Panc1 (cell line): ENCODE measurements around the gene RABGAP1L.

Experiments used
- TF ChIP-seq, protein P1 (sequence below): fragments of 450-650 bp; IDR thresholded peaks from 2 replicates; pipeline ENCODE4 v1.5.1; 2017; ENCODE audit warnings: mild to moderate bottlenecking
- TF ChIP-seq, protein P2 (sequence below), 2 experiments: IDR thresholded peaks; 2 replicates each; pipeline ENCODE4 v1.6.1; 2011 to 2012; ENCODE audit warnings: low read depth in 2 of 2, control low read depth in 1 of 2, low read length in 1 of 2, mild to moderate bottlenecking in 1 of 2, moderate library complexity in 1 of 2; ENCODE audit not compliant: insufficient read depth in 1 of 2

DNA sequence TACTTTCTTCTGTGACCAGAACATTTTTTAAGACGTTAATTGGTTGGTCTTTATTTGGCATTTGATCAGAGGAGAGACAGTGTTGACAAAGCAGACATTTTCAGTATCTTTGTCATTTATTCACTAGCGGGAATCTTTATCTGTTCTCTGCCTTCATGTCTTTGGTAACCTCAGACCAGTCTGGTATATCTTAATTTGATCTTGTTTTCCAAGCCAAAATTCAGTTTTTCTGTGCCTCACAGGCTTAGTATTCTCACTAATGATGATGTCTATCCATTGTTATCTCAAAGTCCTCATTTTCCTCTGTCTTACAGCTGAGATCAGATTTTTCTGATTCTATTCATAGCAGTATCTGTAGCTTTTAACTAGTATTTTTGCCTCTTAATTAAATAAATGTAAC lies 447.2 kb downstream of the RABGAP1L start:
- TF ChIP-seq, protein P1, sequence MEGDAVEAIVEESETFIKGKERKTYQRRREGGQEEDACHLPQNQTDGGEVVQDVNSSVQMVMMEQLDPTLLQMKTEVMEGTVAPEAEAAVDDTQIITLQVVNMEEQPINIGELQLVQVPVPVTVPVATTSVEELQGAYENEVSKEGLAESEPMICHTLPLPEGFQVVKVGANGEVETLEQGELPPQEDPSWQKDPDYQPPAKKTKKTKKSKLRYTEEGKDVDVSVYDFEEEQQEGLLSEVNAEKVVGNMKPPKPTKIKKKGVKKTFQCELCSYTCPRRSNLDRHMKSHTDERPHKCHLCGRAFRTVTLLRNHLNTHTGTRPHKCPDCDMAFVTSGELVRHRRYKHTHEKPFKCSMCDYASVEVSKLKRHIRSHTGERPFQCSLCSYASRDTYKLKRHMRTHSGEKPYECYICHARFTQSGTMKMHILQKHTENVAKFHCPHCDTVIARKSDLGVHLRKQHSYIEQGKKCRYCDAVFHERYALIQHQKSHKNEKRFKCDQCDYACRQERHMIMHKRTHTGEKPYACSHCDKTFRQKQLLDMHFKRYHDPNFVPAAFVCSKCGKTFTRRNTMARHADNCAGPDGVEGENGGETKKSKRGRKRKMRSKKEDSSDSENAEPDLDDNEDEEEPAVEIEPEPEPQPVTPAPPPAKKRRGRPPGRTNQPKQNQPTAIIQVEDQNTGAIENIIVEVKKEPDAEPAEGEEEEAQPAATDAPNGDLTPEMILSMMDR: no peak
- TF ChIP-seq, protein P2, sequence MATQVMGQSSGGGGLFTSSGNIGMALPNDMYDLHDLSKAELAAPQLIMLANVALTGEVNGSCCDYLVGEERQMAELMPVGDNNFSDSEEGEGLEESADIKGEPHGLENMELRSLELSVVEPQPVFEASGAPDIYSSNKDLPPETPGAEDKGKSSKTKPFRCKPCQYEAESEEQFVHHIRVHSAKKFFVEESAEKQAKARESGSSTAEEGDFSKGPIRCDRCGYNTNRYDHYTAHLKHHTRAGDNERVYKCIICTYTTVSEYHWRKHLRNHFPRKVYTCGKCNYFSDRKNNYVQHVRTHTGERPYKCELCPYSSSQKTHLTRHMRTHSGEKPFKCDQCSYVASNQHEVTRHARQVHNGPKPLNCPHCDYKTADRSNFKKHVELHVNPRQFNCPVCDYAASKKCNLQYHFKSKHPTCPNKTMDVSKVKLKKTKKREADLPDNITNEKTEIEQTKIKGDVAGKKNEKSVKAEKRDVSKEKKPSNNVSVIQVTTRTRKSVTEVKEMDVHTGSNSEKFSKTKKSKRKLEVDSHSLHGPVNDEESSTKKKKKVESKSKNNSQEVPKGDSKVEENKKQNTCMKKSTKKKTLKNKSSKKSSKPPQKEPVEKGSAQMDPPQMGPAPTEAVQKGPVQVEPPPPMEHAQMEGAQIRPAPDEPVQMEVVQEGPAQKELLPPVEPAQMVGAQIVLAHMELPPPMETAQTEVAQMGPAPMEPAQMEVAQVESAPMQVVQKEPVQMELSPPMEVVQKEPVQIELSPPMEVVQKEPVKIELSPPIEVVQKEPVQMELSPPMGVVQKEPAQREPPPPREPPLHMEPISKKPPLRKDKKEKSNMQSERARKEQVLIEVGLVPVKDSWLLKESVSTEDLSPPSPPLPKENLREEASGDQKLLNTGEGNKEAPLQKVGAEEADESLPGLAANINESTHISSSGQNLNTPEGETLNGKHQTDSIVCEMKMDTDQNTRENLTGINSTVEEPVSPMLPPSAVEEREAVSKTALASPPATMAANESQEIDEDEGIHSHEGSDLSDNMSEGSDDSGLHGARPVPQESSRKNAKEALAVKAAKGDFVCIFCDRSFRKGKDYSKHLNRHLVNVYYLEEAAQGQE (IDR thresholded peaks at IDR 0.05; ENCODE audit: insufficient read depth in 1 of 2, low read depth in 2 of 2, low read length in 1 of 2): no peak
